Activated gamma-delta T cell (primary cell): ENCODE results near the gene UFD1.
"Not testable (repeated sequence)": the region's sequence is repeated elsewhere in the genome, so short reads cannot be mapped to it uniquely, and the experiment has no call there.

Source experiments
- DNase-seq: peaks from one replicate; lab custom pipeline; 2025; lab: John Stamatoyannopoulos, UW

Gene UFD1

DNA sequence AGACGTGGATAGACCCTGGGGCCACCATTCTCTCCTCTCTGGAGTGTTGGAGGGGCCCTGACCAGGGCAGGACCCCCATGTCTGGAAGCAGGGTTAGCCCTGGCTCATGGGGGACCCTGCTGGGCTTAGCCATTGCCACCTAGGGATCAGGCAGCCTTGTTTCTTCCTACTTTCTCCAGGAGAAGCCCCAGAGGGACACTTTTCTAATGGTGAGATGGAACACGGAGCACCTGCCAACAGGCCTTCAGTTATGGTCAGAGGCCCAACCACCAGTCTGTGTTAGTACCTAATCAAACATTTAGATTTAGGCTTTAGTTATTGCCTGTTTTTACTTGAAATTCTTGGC, 29.6 kb downstream of the UFD1 start:
- DNase-seq: no peak

DNA sequence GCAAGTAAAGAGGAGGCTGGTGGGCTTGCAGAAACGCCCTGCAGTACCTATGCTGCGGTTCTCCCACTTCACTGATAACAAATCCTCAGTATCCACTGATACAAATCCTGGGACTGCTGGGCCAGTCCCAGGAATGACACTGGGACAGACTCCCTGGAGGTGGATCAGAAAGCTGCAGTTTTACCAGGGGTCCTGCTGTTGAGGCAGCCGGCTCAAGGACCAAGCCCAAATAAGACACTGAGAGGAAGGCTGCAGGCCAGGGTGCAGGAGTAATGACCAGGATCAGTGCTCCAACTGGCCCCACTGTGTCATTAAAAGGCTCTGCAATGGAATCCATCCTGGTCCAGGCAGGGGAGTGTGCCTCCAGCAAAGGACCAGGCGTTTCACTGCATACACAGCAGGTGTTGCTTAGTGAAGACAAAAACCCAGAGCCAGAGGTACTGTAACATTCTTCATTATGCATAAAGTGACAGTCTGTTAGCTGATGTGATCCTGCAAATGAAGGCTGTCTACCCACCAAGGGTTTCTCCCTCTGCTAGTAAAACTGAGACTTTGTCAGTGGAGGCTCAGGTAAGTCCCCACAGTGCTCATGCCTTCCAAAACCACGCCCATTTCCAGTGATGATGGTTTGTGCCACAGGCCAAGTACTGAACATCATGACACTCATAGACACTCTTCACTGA, 30.1 kb downstream of the UFD1 start:
- DNase-seq: no peak

- no peak for DNase-seq
Observed at GRCh38 chr22:19448076-19448607, 30.9 kb downstream of the UFD1 start.

- peak; percentile 84 for DNase-seq
Observed at GRCh38 chr22:19447330-19448075, 31.5 kb downstream of the UFD1 start, which contains the start of gene C22orf39. C22orf39 (minus strand) TSS chr22:19447711; CDS start chr22:19447688, 23 bp downstream.

GRCh38 chr22:19446603-19447329, 32.2 kb downstream of the UFD1 start:
- no peak for DNase-seq

GRCh38 chr22:19445279-19445982, 33.6 kb downstream of the UFD1 start:
- DNase-seq: not testable (repeated sequence)

DNA sequence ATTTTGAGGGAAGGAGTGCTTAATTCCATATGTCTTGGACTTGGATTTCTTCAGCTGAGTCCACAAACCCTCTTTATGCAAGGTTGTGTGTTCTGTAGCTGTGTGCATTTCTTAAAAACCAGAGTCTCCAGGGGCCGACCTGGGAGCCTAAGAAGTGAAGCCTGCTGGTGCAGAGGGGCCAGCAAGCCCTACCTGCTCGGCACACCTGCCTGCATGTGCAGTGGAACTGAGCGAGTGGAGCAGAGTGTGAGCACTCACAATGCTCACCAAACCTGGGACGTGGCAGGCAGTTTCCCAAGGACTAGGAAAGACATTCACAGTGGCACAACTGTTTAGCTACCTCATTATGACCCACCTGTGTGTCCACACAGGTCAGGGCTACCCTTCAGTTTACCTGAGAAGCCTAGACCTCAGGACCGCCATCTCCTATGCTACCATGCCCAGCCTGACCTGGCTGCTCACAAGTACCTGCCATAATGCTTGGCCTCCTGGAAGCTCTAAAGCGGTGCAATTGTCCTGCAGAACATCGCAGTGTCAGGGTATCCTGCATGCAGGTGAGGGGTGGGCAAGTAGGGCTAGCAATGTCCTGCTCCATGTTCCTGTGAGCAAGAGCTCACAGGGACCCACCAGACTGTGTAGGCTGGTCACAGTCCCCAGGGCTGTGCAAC, 35.3 kb downstream of the UFD1 start:
- no peak for DNase-seq

- DNase-seq: no peak
Observed at GRCh38 chr22:19442166-19442565, 36.8 kb downstream of the UFD1 start.

- no peak for DNase-seq
Observed at GRCh38 chr22:19440411-19441195, 38.4 kb downstream of the UFD1 start.

DNA sequence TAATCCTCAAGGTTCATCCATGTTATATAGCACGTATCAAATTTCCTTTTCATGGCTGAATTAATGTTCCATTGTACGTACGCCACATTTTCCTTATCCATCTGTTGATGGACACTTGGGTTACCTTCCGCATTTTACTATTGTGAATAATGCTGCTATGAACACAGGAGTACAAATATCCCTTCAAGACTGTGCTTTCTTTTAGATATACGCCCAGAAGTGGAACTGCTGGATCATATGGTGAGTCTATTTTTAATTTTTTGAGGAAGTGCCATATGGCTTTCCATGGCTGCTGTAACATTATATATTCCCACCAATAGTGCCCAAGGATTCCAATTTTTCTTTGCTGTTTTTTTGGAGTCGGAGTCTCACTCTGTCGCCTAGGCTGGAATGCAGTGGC, 40.7 kb downstream of the UFD1 start:
- no peak for DNase-seq

- not testable (repeated sequence) for DNase-seq
Observed at GRCh38 chr22:19436444-19437161, 42.4 kb downstream of the UFD1 start.

- DNase-seq: no peak
Observed at GRCh38 chr22:19434829-19435580, 44.0 kb downstream of the UFD1 start.

GRCh38 chr22:19434401-19434800, 44.6 kb downstream of the UFD1 start:
- DNase-seq: no peak

GRCh38 chr22:19432133-19432851, 46.7 kb downstream of the UFD1 start, which contains the start of gene MRPL40:
MRPL40 (plus strand) TSS chr22:19432545; CDS start chr22:19432555, 10 bp downstream.
- peak; percentile 77 for DNase-seq

DNA sequence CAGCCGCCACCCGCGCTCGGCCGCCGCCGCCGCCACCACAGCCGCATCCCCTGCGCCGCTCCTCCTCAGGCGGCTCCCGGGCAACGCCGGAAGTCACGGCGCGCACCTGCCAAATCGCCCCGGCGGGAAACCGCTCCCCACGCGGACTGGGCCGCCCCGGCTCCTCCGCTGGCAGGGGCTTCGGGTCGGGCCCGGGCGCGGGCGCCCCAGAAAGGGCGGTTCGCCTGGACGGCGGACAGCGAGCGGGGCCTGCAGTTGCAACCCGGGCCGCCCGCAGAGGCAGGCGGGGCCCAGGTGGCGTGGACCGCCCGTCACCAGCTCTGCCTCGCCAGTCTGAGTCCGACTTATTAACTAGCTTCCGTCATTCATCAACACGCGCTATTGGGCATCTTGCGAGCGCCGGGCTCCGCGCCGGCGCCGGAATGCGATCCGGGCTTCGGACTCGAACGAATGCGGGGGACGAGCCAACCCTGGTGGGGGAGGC, 47.3 kb downstream of the UFD1 start, which contains the start of gene HIRA:
Gene HIRA, minus strand, starts transcription at position 85 of the 484 bp plus-strand sequence. CDS start 257 bp downstream, outside the sequence.
- peak; percentile 78 for DNase-seq

DNA sequence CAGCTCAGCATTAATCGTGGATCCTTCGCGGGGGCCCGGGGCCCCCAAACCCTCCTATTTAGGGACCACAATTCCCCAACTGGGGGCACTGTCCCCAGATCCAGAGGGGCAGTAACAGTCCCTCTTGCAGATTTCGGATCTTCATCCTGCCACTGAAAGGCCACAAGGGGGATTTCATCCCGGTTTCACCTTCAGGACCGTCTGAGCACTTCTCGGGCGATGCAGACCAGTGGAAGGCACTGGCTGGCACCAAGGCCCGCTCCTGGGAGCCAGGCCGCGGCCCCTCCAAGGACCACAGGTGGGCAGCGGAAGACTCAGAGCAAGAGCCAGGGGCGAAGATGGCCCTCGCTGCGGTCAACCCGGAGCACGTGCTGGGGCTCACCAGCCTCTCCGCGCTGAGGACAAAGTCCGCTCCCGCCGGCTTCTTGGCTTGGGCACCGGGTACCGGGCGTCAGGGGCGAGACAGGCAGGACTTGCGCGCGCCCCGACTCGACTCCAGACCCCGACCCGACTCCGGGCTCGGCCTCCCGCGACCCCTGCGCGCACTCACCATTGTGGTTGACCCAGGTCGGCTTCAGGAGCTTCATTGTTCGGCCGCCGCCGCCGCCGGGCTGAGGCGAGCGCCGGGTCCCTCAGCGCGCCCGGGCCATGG, 48.0 kb downstream of the UFD1 start:
- DNase-seq: no peak
